Neural cell (in vitro differentiated cells): Measurements from ENCODE around the gene GDPD4. TPM values are rescaled to one million over a fixed set of nuclear protein-coding genes. Genes with fewer than 3 reads are reported as not detected.

Experiments used
- H2AFZ ChIP-seq: fragments of 200-600, 300-800 bp; sonication (generic), shearing (Covaris generic); 2 replicates; pipeline ENCODE4 v1.6.0; 2014; ENCODE audit warnings: low read depth, mild to moderate bottlenecking, antibody characterized with exemption, low read length, moderate library complexity
- H3F3A ChIP-seq: fragments of 200-600 bp; shearing (Covaris generic); 2 replicates; pipeline ENCODE4 v1.6.1; 2016; ENCODE audit warnings: mild to moderate bottlenecking, moderate library complexity, mixed read lengths, antibody characterized with exemption, low read length; ENCODE audit not compliant: insufficient read depth, poor library complexity, severe bottlenecking
- H3K27ac ChIP-seq: fragments of 200-600, 300-800 bp; sonication (generic), shearing (Covaris generic); 2 replicates; pipeline ENCODE4 v1.5.1; 2014; ENCODE audit warnings: mild to moderate bottlenecking, low read length, moderate library complexity
- H3K27me3 ChIP-seq: fragments of 300-800, 200-600 bp; sonication (generic), shearing (Covaris generic); 2 replicates; pipeline ENCODE4 v1.6.0; 2014; ENCODE audit warnings: mild to moderate bottlenecking, low read depth, low read length, moderate library complexity; ENCODE audit not compliant: insufficient read depth
- H3K36me3 ChIP-seq: fragments of 300-800, 200-600 bp; sonication (generic), shearing (Covaris generic); 2 replicates; pipeline ENCODE4 v1.5.1; 2014; ENCODE audit warnings: mild to moderate bottlenecking, antibody characterized with exemption, low read length, moderate library complexity; ENCODE audit not compliant: insufficient read depth
- H3K4me2 ChIP-seq: fragments of 300-800, 200-600 bp; sonication (generic), shearing (Covaris generic); 2 replicates; pipeline ENCODE4 v1.6.0; 2014; ENCODE audit warnings: mild to moderate bottlenecking, low read length
- H3K4me3 ChIP-seq: fragments of 300-800, 200-600 bp; sonication (generic), shearing (Covaris generic); 2 replicates; pipeline ENCODE4 v1.5.1; 2014; ENCODE audit warnings: mild to moderate bottlenecking, low read length, moderate library complexity
- H3K79me2 ChIP-seq: fragments of 200-600 bp; shearing (Covaris generic); replicated peaks from 2 replicates; pipeline ENCODE4 v1.6.0; 2014; ENCODE audit warnings: mild to moderate bottlenecking, low read length, moderate library complexity; ENCODE audit not compliant: insufficient read depth
- H3K9ac ChIP-seq: fragments of 300-800, 200-600 bp; sonication (generic), shearing (Covaris generic); 2 replicates; pipeline ENCODE4 v1.6.1; 2016; ENCODE audit warnings: mild to moderate bottlenecking, low read length, mixed read lengths
- H3K9me2 ChIP-seq: fragments of 200-600 bp; shearing (Covaris generic); 2 replicates; pipeline ENCODE4 v1.6.1; 2016; ENCODE audit warnings: mild to moderate bottlenecking, low read length, mixed read lengths; ENCODE audit not compliant: insufficient read depth
- H3K9me3 ChIP-seq: fragments of 200-600, 300-800 bp; sonication (generic), shearing (Covaris generic); 2 replicates; pipeline ENCODE4 v1.6.1; 2016; ENCODE audit warnings: mild to moderate bottlenecking, mixed run types, low read length, moderate library complexity, mixed read lengths
- H4K20me1 ChIP-seq: fragments of 200-600 bp; shearing (Covaris generic); 2 replicates; pipeline ENCODE4 v1.6.1; 2016; ENCODE audit warnings: mild to moderate bottlenecking, mixed run types; ENCODE audit not compliant: insufficient read depth
- EP300 ChIP-seq: fragments of 450-650 bp; conservative IDR thresholded peaks from 2 replicates; pipeline ENCODE4 v1.6.1; 2014; ENCODE audit warnings: antibody characterized with exemption, mild to moderate bottlenecking, moderate library complexity; ENCODE audit not compliant: poor library complexity, severe bottlenecking
- EZH2 ChIP-seq: fragments of 200-600, 300-800 bp; shearing (Covaris generic), sonication (generic); IDR thresholded peaks from 2 replicates; pipeline ENCODE4 v1.6.1; 2014; ENCODE audit warnings: antibody characterized with exemption, low read length, borderline replicate concordance, mild to moderate bottlenecking; ENCODE audit not compliant: insufficient read depth, poor library complexity, severe bottlenecking
- MXI1 ChIP-seq: fragments of 450-650 bp; conservative IDR thresholded peaks from 2 replicates; pipeline ENCODE4 v1.6.1; 2014; ENCODE audit warnings: antibody characterized with exemption, mild to moderate bottlenecking; ENCODE audit not compliant: poor library complexity, severe bottlenecking
- POLR2AphosphoS5 ChIP-seq: IDR thresholded peaks from 2 replicates; pipeline ENCODE4 v1.6.1; 2012
- RAD21 ChIP-seq: fragments of 450-650 bp; conservative IDR thresholded peaks from 2 replicates; pipeline ENCODE4 v1.6.1; 2014; ENCODE audit warnings: antibody characterized with exemption, mild to moderate bottlenecking, moderate library complexity
- SMC3 ChIP-seq: fragments of 450-650 bp; conservative IDR thresholded peaks from 2 replicates; pipeline ENCODE4 v1.6.1; 2014; ENCODE audit warnings: antibody characterized with exemption, mild to moderate bottlenecking, moderate library complexity; ENCODE audit not compliant: poor library complexity
- TAF1 ChIP-seq: IDR thresholded peaks from 2 replicates; pipeline ENCODE4 v1.6.1; 2012; ENCODE audit warnings: low read depth
- polyA plus RNA-seq: library from polyadenylated mRNA; depleted of rRNA; stranded (reverse); fragments of >200 nt; gene quantifications from 2 replicates; pipeline ENCODE4 v1.2.3, GENCODE V29; 2014
- TF ChIP-seq, protein P1 (sequence below): IDR thresholded peaks from 2 replicates; pipeline ENCODE4 v1.6.1; 2012; ENCODE audit warnings: borderline replicate concordance
- TF ChIP-seq, protein P2 (sequence below): fragments of 450-650 bp; IDR thresholded peaks from 2 replicates; pipeline ENCODE4 v1.5.1; 2014; ENCODE audit warnings: antibody characterized with exemption, mild to moderate bottlenecking, moderate library complexity; ENCODE audit not compliant: poor library complexity, severe bottlenecking

Gene GDPD4
- polyA plus RNA-seq, 1 donor from 2014 or later, result not detected

DNA sequence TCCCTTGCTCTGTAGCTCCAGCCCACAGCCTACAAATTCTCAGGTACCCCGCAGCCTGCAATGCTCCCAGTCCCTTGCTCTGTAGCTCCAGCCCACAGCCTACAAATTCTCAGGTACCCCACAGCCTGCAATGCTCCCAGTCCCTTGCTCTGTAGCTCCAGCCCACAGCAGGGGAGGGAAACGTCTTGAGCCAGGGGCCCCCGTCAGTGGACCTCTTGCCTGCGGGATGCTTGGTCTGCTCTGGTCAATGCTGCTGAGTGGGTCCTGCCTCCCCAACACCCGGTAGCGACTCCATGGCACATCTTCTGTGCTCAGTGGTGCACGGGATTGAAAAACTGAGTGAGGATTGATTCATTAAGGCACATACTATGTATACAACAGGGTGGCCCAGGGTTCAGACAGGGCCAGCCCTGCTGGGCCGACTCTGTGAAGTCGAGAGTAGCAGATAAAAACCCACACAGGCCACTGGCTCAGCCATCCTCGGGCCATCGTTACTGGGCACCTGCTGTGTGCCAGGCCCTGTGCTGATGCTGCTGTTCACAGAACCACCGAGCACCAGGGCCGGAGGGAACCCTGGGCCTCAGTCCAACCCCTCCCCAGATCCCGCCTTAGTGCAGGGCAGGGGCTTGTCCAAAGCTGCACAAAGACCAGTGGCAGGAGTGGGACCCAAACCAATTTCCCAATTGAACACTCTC lies 103.7 kb downstream of the GDPD4 start:
- H3K9me2 ChIP-seq, result no peaks in the 10 kb centered on the region
- H3K79me2 ChIP-seq, result no peaks in the 10 kb centered on the region
- no peaks in the 10 kb centered on the region for H3K9me3 ChIP-seq
- no peak overlapping the region for H3K9ac ChIP-seq
- no peak overlapping the region for H3K27ac ChIP-seq
- no peaks in the 10 kb centered on the region for H3K27me3 ChIP-seq
- no peaks in the 10 kb centered on the region for H4K20me1 ChIP-seq
- no peak overlapping the region for H2AFZ ChIP-seq
- TF ChIP-seq, protein P1, sequence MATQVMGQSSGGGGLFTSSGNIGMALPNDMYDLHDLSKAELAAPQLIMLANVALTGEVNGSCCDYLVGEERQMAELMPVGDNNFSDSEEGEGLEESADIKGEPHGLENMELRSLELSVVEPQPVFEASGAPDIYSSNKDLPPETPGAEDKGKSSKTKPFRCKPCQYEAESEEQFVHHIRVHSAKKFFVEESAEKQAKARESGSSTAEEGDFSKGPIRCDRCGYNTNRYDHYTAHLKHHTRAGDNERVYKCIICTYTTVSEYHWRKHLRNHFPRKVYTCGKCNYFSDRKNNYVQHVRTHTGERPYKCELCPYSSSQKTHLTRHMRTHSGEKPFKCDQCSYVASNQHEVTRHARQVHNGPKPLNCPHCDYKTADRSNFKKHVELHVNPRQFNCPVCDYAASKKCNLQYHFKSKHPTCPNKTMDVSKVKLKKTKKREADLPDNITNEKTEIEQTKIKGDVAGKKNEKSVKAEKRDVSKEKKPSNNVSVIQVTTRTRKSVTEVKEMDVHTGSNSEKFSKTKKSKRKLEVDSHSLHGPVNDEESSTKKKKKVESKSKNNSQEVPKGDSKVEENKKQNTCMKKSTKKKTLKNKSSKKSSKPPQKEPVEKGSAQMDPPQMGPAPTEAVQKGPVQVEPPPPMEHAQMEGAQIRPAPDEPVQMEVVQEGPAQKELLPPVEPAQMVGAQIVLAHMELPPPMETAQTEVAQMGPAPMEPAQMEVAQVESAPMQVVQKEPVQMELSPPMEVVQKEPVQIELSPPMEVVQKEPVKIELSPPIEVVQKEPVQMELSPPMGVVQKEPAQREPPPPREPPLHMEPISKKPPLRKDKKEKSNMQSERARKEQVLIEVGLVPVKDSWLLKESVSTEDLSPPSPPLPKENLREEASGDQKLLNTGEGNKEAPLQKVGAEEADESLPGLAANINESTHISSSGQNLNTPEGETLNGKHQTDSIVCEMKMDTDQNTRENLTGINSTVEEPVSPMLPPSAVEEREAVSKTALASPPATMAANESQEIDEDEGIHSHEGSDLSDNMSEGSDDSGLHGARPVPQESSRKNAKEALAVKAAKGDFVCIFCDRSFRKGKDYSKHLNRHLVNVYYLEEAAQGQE, result no peak
- TF ChIP-seq EZH2 (no peak), RAD21 (no peak), POLR2AphosphoS5 (no peak), TAF1 (no peak), MXI1 (no peak), SMC3 (no peak), EP300 (no peak)
- TF ChIP-seq, protein P2, sequence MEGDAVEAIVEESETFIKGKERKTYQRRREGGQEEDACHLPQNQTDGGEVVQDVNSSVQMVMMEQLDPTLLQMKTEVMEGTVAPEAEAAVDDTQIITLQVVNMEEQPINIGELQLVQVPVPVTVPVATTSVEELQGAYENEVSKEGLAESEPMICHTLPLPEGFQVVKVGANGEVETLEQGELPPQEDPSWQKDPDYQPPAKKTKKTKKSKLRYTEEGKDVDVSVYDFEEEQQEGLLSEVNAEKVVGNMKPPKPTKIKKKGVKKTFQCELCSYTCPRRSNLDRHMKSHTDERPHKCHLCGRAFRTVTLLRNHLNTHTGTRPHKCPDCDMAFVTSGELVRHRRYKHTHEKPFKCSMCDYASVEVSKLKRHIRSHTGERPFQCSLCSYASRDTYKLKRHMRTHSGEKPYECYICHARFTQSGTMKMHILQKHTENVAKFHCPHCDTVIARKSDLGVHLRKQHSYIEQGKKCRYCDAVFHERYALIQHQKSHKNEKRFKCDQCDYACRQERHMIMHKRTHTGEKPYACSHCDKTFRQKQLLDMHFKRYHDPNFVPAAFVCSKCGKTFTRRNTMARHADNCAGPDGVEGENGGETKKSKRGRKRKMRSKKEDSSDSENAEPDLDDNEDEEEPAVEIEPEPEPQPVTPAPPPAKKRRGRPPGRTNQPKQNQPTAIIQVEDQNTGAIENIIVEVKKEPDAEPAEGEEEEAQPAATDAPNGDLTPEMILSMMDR, result no peak
- no peak overlapping the region for H3K4me2 ChIP-seq
- H3K36me3 ChIP-seq, result no peaks in the 10 kb centered on the region
- H3F3A ChIP-seq, result no peaks in the 10 kb centered on the region
- H3K4me3 ChIP-seq, result no peak overlapping the region

DNA sequence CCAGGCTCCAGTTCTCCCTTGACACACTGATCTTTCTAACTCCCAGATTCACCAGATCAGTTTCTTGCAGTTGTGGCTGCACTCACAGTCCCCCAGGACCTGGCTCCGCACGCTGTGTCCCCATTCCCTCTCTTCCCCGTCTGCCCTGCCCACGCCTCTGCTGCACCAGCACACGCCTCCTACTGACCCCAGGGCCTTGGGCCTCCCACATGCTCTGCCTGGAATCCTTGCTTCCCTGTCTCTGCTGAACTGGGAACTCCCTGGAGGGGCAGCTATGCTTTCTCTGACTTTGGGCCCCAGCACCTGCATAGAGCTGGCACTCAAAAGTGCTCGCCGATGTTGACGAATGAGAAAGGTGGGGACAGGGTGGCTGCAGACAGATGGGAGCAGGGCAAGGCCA lies 104.5 kb downstream of the GDPD4 start:
- no peak overlapping the region for H2AFZ ChIP-seq
- no peak overlapping the region for H3K27ac ChIP-seq
- TF ChIP-seq EP300 (no peak), POLR2AphosphoS5 (no peak), MXI1 (no peak)
- TF ChIP-seq, protein P1, result no peak
- H3K36me3 ChIP-seq, result no peaks in the 10 kb centered on the region
- no peaks in the 10 kb centered on the region for H3F3A ChIP-seq
- no peaks in the 10 kb centered on the region for H3K27me3 ChIP-seq
- no peaks in the 10 kb centered on the region for H3K9me3 ChIP-seq
- H3K9ac ChIP-seq, result no peak overlapping the region
- H3K4me2 ChIP-seq, result no peak overlapping the region
- H3K4me3 ChIP-seq, result no peak overlapping the region
- no peaks in the 10 kb centered on the region for H3K79me2 ChIP-seq
- no peaks in the 10 kb centered on the region for H4K20me1 ChIP-seq
- H3K9me2 ChIP-seq, result no peaks in the 10 kb centered on the region
